ENCODE data around the gene CNTLN. TPM values are rescaled to one million over a fixed set of nuclear protein-coding genes. Genes with fewer than 3 reads are reported as not detected.

The CNTLN gene
- total and polyA plus RNA-seq, 2 of the 13 experiments (the other 11 are each of a cell fraction or from before 2014, with no cell fraction given), result 1.5 to 5.7 TPM

DNA sequence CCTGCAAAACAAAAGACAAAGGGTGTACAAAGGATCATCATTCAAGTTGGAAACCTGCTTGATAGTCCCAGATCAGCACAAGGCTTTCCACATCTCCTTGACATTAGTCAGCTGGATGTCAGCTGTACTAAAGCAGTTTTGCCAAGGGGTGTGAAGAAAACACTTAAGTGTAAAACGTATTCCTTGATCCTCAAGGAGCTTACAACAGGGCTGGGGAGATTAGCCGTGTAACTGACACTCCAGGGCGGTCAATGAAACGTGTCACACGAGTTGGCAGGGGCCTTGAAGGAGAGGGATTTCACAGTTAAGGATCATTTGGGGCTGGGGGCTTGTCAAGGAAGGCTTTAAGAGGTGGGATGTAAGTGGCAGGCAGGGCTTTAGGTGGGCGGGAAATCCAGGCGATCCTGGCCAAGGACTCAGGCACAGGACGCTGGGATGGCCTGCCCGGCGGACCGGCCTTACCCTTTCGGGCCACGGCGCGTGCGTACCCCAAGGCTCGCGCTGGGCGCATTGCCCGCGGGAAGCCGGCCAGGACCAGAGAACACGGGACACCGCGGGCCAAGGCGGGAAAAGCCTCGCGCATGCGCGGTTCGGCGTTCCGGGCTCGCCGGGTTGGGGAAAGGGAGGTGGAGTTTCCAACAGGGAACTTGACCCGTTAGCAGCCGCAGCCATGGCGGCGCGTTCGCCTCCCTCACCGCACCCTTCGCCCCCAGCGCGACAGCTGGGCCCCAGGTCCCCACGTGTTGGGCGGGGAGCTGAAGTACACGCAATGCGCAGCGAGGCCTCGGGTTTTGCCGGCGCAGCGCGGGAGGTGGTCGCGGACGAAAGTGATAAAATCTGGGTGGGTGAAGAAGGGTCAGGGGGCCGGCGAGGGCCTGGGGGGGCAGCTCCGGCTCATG lies at the start of gene CNTLN (continued):
- TF ChIP-seq HMGA1 (CRISPR knock-in tag; conservative IDR thresholded peaks at IDR 0.05) (no peak), SMAD3 (CRISPR knock-in tag; IDR thresholded peaks at IDR 0.05) (no peak), ZNF275 (CRISPR knock-in tag; IDR thresholded peaks at IDR 0.05; ENCODE audit: borderline replicate concordance) (no peak), ZZZ3 (CRISPR knock-in tag; IDR thresholded peaks at IDR 0.05; ENCODE audit: borderline replicate concordance) (no peak), ZNF160 (CRISPR knock-in tag; IDR thresholded peaks at IDR 0.05) (0 out of 2 replicates have a peak, but pooled peaks have one; percentile 34)
- TF ChIP-seq, protein P1, sequence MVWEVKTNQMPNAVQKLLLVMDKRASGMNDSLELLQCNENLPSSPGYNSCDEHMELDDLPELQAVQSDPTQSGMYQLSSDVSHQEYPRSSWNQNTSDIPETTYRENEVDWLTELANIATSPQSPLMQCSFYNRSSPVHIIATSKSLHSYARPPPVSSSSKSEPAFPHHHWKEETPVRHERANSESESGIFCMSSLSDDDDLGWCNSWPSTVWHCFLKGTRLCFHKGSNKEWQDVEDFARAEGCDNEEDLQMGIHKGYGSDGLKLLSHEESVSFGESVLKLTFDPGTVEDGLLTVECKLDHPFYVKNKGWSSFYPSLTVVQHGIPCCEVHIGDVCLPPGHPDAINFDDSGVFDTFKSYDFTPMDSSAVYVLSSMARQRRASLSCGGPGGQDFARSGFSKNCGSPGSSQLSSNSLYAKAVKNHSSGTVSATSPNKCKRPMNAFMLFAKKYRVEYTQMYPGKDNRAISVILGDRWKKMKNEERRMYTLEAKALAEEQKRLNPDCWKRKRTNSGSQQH (CRISPR knock-in tag; IDR thresholded peaks at IDR 0.05; ENCODE audit: low read depth), result no peak
- TF ChIP-seq, protein P2, sequence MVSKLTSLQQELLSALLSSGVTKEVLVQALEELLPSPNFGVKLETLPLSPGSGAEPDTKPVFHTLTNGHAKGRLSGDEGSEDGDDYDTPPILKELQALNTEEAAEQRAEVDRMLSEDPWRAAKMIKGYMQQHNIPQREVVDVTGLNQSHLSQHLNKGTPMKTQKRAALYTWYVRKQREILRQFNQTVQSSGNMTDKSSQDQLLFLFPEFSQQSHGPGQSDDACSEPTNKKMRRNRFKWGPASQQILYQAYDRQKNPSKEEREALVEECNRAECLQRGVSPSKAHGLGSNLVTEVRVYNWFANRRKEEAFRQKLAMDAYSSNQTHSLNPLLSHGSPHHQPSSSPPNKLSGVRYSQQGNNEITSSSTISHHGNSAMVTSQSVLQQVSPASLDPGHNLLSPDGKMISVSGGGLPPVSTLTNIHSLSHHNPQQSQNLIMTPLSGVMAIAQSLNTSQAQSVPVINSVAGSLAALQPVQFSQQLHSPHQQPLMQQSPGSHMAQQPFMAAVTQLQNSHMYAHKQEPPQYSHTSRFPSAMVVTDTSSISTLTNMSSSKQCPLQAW (CRISPR knock-in tag; IDR thresholded peaks at IDR 0.05), result no peak

- DNase-seq (ENCODE audit: low spot score), result no peak
- Histone ChIP-seq H3K4me1 (ENCODE audit: insufficient read depth, low read length) (no peaks in the 10 kb centered on the region), H3K36me3 (replicated peaks in 1 of 2; ENCODE audit: control insufficient read depth in 1 of 2, insufficient read depth in 2 of 2, low read length in 2 of 2) (no peaks in the 10 kb centered on the region), H2AFZ (ENCODE audit: low read length) (no peak overlapping the region), H4K20me1 (ENCODE audit: insufficient read depth, low read length) (no peaks in the 10 kb centered on the region), H3K27ac (ENCODE audit: extremely low read length, insufficient read depth, low read length) (no peak overlapping the region), H3K9me3 (ENCODE audit: low read length) (no peaks in the 10 kb centered on the region), H3K27me3 (ENCODE audit: control insufficient read depth in 1 of 2, insufficient read depth in 2 of 2, low read length in 2 of 2) (no peaks in the 10 kb centered on the region), H3K4me3 (replicated peaks in 1 of 3; ENCODE audit: insufficient read depth in 1 of 3, low read depth in 2 of 3, low read length in 3 of 3) (no peak overlapping the region), H3K9ac (ENCODE audit: insufficient read depth, low read depth, low read length) (no peak overlapping the region), H3K79me2 (ENCODE audit: insufficient read depth, low read length) (no peaks in the 10 kb centered on the region), H3K4me2 (ENCODE audit: low read depth, low read length) (no peak overlapping the region)
- in situ Hi-C loops (cut with HindIII; ENCODE audit: extremely low pct_ligation_motif_present, low pct_unique_long_range_greater_than_20kb) (no loop called here), intact Hi-C loops (cut with micrococcal nuclease; ENCODE audit: unreplicated experiment) (no loop called here)
- no TSS peak for BruUV-seq (replicated peaks)
- 45% methylated on average over 5 of the region's 5 CpGs for WGBS (ENCODE audit: low lambda C conversion rate)
- ChIA-PET POLR2A (no interaction called here), CTCF (ENCODE audit: low intra/inter-chr PET ratio, low total read pairs) (no interaction called here)
- no peak for ATAC-seq
- no peak for FAIRE-seq
- TF ChIP-seq ZNF431 (CRISPR knock-in tag; IDR thresholded peaks at IDR 0.05; ENCODE audit: borderline replicate concordance, low read depth), result no peak
- TF ChIP-seq, protein P3, sequence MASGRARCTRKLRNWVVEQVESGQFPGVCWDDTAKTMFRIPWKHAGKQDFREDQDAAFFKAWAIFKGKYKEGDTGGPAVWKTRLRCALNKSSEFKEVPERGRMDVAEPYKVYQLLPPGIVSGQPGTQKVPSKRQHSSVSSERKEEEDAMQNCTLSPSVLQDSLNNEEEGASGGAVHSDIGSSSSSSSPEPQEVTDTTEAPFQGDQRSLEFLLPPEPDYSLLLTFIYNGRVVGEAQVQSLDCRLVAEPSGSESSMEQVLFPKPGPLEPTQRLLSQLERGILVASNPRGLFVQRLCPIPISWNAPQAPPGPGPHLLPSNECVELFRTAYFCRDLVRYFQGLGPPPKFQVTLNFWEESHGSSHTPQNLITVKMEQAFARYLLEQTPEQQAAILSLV (CRISPR knock-in tag; IDR thresholded peaks at IDR 0.05; ENCODE audit: borderline replicate concordance), result no peak
- TF ChIP-seq PREB (CRISPR knock-in tag; IDR thresholded peaks at IDR 0.05), result no peak
- TF ChIP-seq ZMAT3 (CRISPR knock-in tag; conservative IDR thresholded peaks at IDR 0.05), result no peak
- TF ChIP-seq CBX2 (IDR thresholded peaks at IDR 0.05; ENCODE audit: low read depth, low read length), result no peak
- no peak for TF ChIP-seq CBX2 (CRISPR knock-in tag; IDR thresholded peaks at IDR 0.05; ENCODE audit: low read depth)
- no peak for TF ChIP-seq ZNF564 (CRISPR knock-in tag; IDR thresholded peaks at IDR 0.05)
- no peak for TF ChIP-seq DBP (CRISPR knock-in tag; IDR thresholded peaks at IDR 0.05; ENCODE audit: not compliant biosample characterization)
These were observed 46.3 kb upstream of the CNTLN start for GRCh38 chr9:17088566-17088965.
